Karpas-422 (cell line): ENCODE measurements around the gene OCA2. TPM values are rescaled to one million over a fixed set of nuclear protein-coding genes. Genes with fewer than 3 reads are reported as not detected.

Experiments used
- DNase-seq: peaks from one replicate; pipeline ENCODE4 v3.0.0-alpha.2; 2015
- H2AFZ ChIP-seq: fragments of 200-600 bp; sonication (generic); 2 replicates; pipeline ENCODE4 v1.6.1; 2014; ENCODE audit warnings: antibody characterized with exemption, low read length, mixed read lengths
- H3K27ac ChIP-seq: fragments of 200-600 bp; sonication (generic); 2 replicates; pipeline ENCODE4 v1.5.1; 2014; ENCODE audit warnings: mild to moderate bottlenecking, low read length, moderate library complexity
- H3K27me3 ChIP-seq: fragments of 200-600 bp; sonication (generic); 2 replicates; pipeline ENCODE4 v1.6.1; 2014; ENCODE audit warnings: low read length, mixed read lengths
- H3K36me3 ChIP-seq: fragments of 200-600 bp; sonication (generic); 2 replicates; pipeline ENCODE4 v1.6.1; 2014; ENCODE audit warnings: low read length, mixed read lengths; ENCODE audit not compliant: insufficient read depth
- H3K4me1 ChIP-seq: fragments of 200-600 bp; sonication (generic); 2 replicates; pipeline ENCODE4 v1.6.1; 2014; ENCODE audit warnings: mild to moderate bottlenecking, low read length, mixed read lengths
- H3K4me2 ChIP-seq: fragments of 200-600 bp; sonication (generic); 2 replicates; pipeline ENCODE4 v1.6.1; 2014; ENCODE audit warnings: low read length, low read depth, mild to moderate bottlenecking; ENCODE audit not compliant: poor library complexity, severe bottlenecking
- H3K4me3 ChIP-seq: fragments of 200-600 bp; sonication (generic); 2 replicates; pipeline ENCODE4 v1.5.1; 2014; ENCODE audit warnings: mild to moderate bottlenecking, antibody characterized with exemption, low read length, mixed read lengths
- H3K79me2 ChIP-seq: fragments of 200-600 bp; sonication (generic); 2 replicates; pipeline ENCODE4 v1.6.1; 2014; ENCODE audit warnings: mild to moderate bottlenecking, low read length, mixed read lengths
- H3K9ac ChIP-seq: fragments of 200-600 bp; sonication (generic); 2 replicates; pipeline ENCODE4 v1.6.0; 2014; ENCODE audit warnings: low read length
- H3K9me2 ChIP-seq: fragments of 200-600 bp; sonication (generic), shearing (Covaris generic); replicated peaks from 2 replicates; pipeline ENCODE4 v1.6.0; 2014; ENCODE audit warnings: mild to moderate bottlenecking, low read length, moderate library complexity; ENCODE audit not compliant: insufficient read depth
- H3K9me3 ChIP-seq: fragments of 300-700, 200-600 bp; sonication (generic); 2 replicates; pipeline ENCODE4 v1.6.1; 2014; ENCODE audit warnings: low read length, mixed read lengths
- H4K20me1 ChIP-seq: fragments of 200-600 bp; sonication (generic); 2 replicates; pipeline ENCODE4 v1.6.1; 2014; ENCODE audit warnings: mild to moderate bottlenecking, antibody characterized with exemption, low read length, low read depth; ENCODE audit not compliant: insufficient read depth
- total RNA-seq: library from RNA; depleted of rRNA; stranded (reverse); fragments of >200 nt; shearing (Covaris generic); gene quantifications from 2 replicates; pipeline ENCODE4 v1.2.3, GENCODE V29; 2014; ENCODE audit warnings: low replicate concordance

Gene OCA2
- total RNA-seq, 1 experiment from 2014 or later = not detected

DNA sequence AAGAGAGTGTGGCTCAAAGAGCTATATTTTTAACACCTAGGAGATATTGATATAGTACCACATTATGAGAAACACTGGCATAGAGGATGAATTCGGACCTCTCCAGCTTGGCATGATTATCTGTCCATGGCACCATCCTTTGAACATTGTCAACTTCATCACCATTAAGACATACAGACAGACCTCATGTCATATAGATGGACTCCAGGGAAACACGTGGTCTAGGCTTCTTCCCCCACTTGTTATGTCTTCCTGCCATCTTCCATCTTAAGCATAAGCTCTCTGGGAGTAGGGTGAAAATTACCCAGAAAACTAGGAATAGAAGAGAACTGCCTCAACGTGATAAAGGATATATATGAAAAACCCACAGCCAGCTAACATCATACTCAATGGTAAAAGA lies 51.8 kb downstream of the OCA2 start:
- Histone ChIP-seq H3K27me3 (no peaks in the 10 kb centered on the region), H4K20me1 (no peaks in the 10 kb centered on the region), H3K79me2 (no peaks in the 10 kb centered on the region), H3K4me1 (no peaks in the 10 kb centered on the region), H3K4me3 (no peak overlapping the region), H3K4me2 (no peak overlapping the region), H3K9me2 (no peaks in the 10 kb centered on the region), H2AFZ (no peak overlapping the region), H3K9me3 (no peaks in the 10 kb centered on the region), H3K9ac (no peak overlapping the region), H3K36me3 (no peaks in the 10 kb centered on the region), H3K27ac (no peak overlapping the region)
- no peak for DNase-seq

DNA sequence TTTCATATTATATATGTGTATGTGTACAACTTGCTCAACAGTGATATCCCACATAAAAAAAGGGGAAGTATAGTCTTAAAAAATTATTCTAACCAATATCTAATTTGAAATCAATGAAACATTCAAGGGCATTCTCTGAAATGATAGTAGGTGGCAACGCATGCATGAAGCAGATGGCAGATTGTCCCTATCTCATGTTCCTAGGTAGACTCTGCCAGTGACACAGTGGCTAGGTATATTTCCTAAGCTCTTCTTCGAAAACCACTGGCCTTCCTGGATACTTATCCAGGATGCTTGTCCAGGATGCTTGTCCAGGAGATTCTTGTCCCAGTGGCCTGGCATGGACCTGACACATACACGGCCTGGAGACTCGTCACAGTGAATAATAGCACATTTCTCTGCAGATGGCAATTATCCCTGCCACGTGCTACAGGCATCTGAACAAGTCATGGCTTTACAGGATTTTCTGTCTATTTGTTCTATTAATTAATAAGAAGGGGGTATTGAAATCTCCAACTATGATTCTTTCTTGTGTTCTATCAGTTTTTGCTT lies 54.9 kb downstream of the OCA2 start:
- H3K79me2 ChIP-seq = no peaks in the 10 kb centered on the region
- H3K4me3 ChIP-seq = no peak overlapping the region
- no peaks in the 10 kb centered on the region for H3K4me1 ChIP-seq
- H3K9me3 ChIP-seq = no peaks in the 10 kb centered on the region
- H3K9me2 ChIP-seq = no peaks in the 10 kb centered on the region
- H2AFZ ChIP-seq = no peak overlapping the region
- H3K36me3 ChIP-seq = no peaks in the 10 kb centered on the region
- H3K27me3 ChIP-seq = no peaks in the 10 kb centered on the region
- DNase-seq = no peak
- no peaks in the 10 kb centered on the region for H4K20me1 ChIP-seq
- H3K4me2 ChIP-seq = no peak overlapping the region
- H3K27ac ChIP-seq = no peak overlapping the region
- no peak overlapping the region for H3K9ac ChIP-seq

DNA sequence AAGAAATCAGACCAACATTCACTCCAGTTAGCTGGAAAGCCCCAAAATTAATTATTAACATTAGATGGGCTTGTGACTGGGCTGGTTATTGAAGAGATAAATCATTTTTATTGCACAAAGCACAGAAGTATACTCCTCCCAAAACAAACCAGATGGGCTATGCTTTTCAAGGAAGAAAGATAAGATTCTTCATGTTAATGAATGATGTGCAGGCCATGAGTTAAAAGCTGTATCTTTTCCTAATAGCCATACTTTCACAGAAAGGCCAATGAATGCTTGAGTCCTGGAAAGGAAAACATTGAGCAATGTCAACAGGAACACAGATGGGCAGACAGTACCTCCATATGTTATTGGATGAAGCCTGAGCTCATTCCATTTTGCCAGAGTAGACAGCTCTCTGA lies 55.4 kb downstream of the OCA2 start:
- no peak overlapping the region for H3K4me3 ChIP-seq
- H2AFZ ChIP-seq = no peak overlapping the region
- H3K79me2 ChIP-seq = no peaks in the 10 kb centered on the region
- no peak overlapping the region for H3K27ac ChIP-seq
- H3K9ac ChIP-seq = no peak overlapping the region
- H3K27me3 ChIP-seq = no peaks in the 10 kb centered on the region
- no peaks in the 10 kb centered on the region for H3K36me3 ChIP-seq
- no peaks in the 10 kb centered on the region for H4K20me1 ChIP-seq
- H3K4me2 ChIP-seq = no peak overlapping the region
- H3K9me3 ChIP-seq = no peaks in the 10 kb centered on the region
- no peaks in the 10 kb centered on the region for H3K4me1 ChIP-seq
- DNase-seq = no peak
- H3K9me2 ChIP-seq = no peaks in the 10 kb centered on the region

DNA sequence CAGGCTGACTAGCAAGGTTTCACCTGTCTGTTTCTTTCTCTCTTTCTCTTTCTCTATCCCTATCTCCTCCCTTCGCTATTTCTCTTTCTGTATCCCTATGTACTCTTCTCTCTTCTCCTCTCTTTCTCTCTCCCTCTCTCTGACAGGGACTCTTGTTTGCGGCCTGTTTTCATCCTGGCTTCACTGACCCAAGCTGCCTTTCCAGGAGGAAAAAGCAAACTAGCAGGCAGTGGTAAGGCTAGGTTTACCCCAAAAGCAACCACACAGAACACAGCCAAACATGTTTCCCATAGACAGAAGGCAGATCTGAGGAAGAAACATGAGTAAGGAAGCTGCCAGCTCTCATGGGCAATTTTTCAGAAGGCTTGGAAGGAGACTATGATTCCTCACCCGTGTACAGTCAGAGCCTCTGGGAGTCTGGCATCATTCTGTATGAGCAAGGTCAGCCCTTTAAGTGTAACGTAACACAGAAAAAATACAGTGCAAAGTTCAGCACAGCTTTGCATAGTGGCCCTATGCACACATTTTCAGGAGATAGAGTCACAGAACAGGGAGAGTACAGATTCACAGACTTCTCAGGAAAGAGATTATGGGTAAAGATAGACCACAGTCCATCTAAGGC lies 61.0 kb downstream of the OCA2 start:
- no peaks in the 10 kb centered on the region for H3K27me3 ChIP-seq
- H3K27ac ChIP-seq = no peak overlapping the region
- no peak overlapping the region for H3K4me3 ChIP-seq
- H4K20me1 ChIP-seq = no peaks in the 10 kb centered on the region
- H3K9me3 ChIP-seq = no peaks in the 10 kb centered on the region
- DNase-seq = no peak
- no peaks in the 10 kb centered on the region for H3K79me2 ChIP-seq
- no peaks in the 10 kb centered on the region for H3K4me1 ChIP-seq
- H3K36me3 ChIP-seq = no peaks in the 10 kb centered on the region
- no peak overlapping the region for H3K4me2 ChIP-seq
- H3K9me2 ChIP-seq = no peaks in the 10 kb centered on the region
- H3K9ac ChIP-seq = no peak overlapping the region
- no peak overlapping the region for H2AFZ ChIP-seq

DNA sequence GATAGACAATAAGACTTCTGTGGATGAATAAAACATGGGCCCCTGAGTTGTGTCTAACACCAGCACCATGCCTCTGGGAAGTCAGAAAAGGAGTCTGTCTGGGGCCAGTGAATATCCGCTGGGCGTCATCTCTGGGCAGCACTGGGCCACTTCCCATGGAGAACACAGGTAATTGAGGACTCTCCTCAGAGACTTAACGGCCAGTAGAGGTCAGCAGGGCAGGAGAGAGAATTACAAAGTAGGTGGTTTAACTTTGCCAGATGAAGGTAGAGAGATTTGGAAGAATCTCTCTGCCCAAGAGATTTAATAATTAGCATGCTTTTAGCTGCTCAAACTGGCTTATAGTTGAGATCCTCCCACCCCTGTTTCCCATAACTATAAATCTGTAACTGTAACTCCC lies 65.7 kb downstream of the OCA2 start:
- no peak overlapping the region for H3K4me2 ChIP-seq
- H3K36me3 ChIP-seq = no peaks in the 10 kb centered on the region
- no peaks in the 10 kb centered on the region for H3K79me2 ChIP-seq
- H4K20me1 ChIP-seq = no peaks in the 10 kb centered on the region
- no peak overlapping the region for H3K4me3 ChIP-seq
- H3K9me2 ChIP-seq = no peaks in the 10 kb centered on the region
- no peak overlapping the region for H2AFZ ChIP-seq
- H3K9ac ChIP-seq = no peak overlapping the region
- H3K27me3 ChIP-seq = no peaks in the 10 kb centered on the region
- H3K4me1 ChIP-seq = no peaks in the 10 kb centered on the region
- no peak overlapping the region for H3K27ac ChIP-seq
- H3K9me3 ChIP-seq = no peaks in the 10 kb centered on the region
- no peak for DNase-seq

DNA sequence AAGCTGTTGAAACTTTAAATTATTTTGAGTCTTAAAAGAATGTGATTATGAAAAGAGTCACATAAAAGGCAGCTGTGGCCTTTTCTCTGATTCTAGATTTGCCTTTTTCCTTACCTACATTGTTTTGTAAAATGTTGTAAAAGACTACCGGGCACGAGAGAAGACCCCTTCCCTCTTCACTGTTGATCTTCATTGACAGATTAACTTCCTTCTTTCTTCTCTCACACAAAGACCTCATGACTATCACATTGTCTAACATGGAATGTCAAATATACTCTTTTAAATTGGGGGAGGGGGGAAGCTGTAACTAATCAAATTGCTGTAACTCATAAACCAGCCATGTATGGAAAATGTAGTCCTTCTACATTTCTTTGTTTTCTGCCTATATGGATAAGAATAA lies 68.3 kb downstream of the OCA2 start:
- no peak overlapping the region for H3K4me3 ChIP-seq
- H3K79me2 ChIP-seq = no peaks in the 10 kb centered on the region
- no peaks in the 10 kb centered on the region for H3K9me3 ChIP-seq
- H3K27me3 ChIP-seq = no peaks in the 10 kb centered on the region
- H3K4me2 ChIP-seq = no peak overlapping the region
- H3K9ac ChIP-seq = no peak overlapping the region
- H3K9me2 ChIP-seq = no peaks in the 10 kb centered on the region
- H3K4me1 ChIP-seq = no peaks in the 10 kb centered on the region
- no peak overlapping the region for H2AFZ ChIP-seq
- H3K27ac ChIP-seq = no peak overlapping the region
- no peaks in the 10 kb centered on the region for H3K36me3 ChIP-seq
- no peak for DNase-seq
- no peaks in the 10 kb centered on the region for H4K20me1 ChIP-seq

DNA sequence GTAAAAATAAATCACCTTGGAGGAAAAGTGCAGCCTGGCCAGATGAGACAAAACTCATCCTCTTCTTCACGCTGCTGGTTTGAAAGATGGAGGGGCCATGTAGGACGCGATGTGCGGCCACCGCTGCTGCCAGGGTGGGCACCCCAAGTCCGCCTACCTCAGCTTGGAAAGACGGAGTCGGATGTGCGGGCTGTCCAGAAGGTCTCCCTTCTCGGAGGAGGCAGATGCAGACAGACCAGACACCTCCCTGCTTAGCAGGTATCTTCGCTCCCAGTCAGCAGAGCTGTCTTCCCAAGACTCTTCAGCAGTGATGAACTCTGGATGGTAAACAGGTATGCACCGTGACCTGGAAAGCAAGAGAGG lies 71.4 kb downstream of the OCA2 start:
- H3K9me3 ChIP-seq = no peaks in the 10 kb centered on the region
- no peaks in the 10 kb centered on the region for H3K27me3 ChIP-seq

DNA sequence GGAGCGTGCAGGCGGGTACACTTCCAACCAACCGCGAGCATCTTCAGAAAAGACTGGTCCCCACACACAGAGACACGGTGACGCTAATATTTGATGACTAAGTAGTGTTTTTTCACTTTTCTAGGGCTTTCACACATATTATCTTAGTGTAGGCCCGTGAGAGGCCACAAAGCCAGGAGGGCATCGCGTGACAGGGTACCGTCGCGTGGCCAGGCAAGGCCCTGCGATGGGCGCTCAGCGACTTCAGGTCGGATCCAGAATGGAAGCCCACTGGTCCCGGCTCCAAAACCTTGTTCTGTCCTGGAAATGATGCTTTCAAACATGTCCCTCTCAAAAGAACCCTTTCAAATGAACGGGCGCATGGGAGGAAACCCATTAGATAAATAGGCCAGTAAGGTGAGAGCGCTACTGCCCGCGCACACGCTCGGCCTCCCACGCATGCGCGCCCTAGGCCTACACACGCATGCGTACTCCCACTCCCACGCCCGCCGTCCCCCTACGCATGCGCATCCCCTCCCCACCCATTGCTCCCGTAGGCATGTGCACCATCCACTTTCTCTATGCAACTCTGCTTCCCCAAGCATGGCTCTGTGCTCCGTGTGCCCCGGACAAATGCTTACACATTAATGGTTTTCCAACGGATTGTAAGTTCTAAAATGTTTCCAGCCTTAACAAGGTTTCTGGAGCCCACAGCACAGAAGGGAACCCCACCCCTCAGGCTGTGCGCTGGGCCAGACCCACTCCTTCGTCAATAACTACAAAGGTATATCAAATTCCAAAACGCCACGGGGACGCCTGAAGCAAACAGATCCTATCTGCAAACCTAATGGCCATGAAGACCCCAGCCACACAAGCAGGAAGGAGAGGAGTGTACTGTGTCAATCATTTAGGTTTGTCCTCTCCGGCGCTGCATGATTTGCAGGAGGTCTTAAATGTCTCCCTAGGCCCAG lies 72.1 kb downstream of the OCA2 start:
- H2AFZ ChIP-seq = no peak overlapping the region
- no peaks in the 10 kb centered on the region for H3K27me3 ChIP-seq
- H3K79me2 ChIP-seq = no peaks in the 10 kb centered on the region
- H4K20me1 ChIP-seq = no peaks in the 10 kb centered on the region
- no peaks in the 10 kb centered on the region for H3K4me1 ChIP-seq
- no peak for DNase-seq
- H3K27ac ChIP-seq = no peak overlapping the region
- no peaks in the 10 kb centered on the region for H3K9me2 ChIP-seq
- H3K9me3 ChIP-seq = no peaks in the 10 kb centered on the region
- H3K9ac ChIP-seq = no peak overlapping the region
- H3K36me3 ChIP-seq = no peaks in the 10 kb centered on the region
- H3K4me2 ChIP-seq = no peak overlapping the region
- H3K4me3 ChIP-seq = no peak overlapping the region

More for the DNA sequence above, 71.4 kb downstream of the OCA2 start:
- Histone ChIP-seq H4K20me1 (no peaks in the 10 kb centered on the region), H2AFZ (no peak overlapping the region), H3K4me3 (no peak overlapping the region), H3K79me2 (no peaks in the 10 kb centered on the region), H3K9ac (no peak overlapping the region), H3K9me2 (no peaks in the 10 kb centered on the region), H3K36me3 (no peaks in the 10 kb centered on the region), H3K4me1 (no peaks in the 10 kb centered on the region), H3K27ac (no peak overlapping the region), H3K4me2 (no peak overlapping the region)
- DNase-seq = no peak
